DMS153 (cell line): ENCODE results near the gene GSG1L.

Experiments used
- DNase-seq: peaks from one replicate; lab custom pipeline; 2025; lab: John Stamatoyannopoulos, UW

Gene GSG1L

DNA sequence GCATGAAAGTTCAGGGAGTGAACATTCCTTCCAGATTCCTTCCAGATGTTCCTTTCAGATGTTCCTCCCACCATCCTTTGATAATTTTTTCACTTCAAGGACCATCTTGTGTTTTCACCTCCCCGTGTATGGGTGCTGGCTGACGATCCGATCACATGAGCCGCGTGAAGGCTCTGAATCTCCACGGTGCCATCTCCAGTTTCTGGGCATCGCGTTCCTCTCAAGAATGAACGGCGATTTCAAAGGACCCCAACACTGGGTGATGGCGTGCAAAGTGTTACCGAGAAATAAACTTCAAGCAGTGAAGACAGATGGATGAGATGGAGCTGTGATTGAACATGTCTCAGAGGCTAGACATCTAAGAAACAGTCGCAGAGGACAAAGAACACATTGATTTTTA, 245.3 kb downstream of the GSG1L start:
- DNase-seq: no peak

DNA sequence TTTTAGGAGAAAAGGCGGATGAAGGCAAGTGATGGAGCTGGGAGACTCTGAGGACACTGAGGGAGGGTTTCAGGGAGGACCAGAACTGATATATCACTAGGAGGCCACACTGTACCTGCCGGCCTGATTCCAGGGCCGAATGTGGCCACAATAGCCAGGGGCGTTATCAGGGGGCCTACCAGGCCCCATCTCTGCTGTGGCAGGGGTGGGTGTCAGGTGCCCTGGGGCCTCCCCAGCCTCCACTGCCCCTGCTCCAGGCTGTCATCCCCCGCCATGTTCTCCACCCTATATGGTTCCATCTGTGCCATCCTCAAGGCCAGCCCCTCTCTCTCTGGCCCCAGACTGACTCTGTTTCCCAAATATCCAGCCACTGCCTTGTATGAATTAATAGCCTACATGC, 246.5 kb downstream of the GSG1L start:
- DNase-seq: no peak

DNA sequence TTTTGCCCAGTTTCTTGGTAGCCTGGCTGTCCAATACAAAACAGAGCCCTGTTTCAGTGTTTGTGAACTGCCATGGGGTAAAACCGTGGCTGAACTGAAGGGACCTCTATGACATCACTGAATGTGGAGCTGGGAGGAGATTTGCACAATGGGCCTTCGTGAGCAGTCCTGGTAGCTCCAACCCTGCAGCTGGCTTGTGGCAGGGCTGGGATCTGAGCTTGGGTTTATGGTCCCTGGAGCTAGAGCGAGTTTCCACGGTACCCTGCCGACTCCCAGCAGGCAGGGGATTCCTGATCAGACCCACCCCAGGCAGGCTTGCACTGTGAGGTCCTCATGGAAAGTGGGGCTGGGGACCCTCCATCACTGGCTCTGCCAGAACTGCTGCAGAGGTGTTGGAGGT, 247.0 kb downstream of the GSG1L start:
- DNase-seq: no peak

DNA sequence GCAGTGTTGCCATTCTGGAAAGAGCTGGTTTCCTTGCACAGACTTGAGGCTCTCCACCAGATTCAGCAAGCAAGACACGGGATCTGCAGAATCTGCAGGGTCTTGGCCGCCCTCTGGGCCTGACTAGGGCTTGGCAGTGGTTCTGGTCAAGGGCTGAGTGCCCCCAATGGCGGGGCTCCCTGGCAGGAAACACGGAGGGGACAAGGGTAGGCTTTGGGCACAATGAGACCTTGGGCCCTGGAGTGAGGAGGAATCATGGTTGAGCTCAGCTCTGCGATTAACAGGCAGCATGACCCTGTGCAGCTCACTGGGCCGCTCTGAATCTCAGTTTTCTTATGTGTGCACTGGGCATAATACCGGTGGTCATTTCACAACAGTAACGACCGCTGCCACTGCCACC, 249.9 kb downstream of the GSG1L start:
- DNase-seq: no peak

DNA sequence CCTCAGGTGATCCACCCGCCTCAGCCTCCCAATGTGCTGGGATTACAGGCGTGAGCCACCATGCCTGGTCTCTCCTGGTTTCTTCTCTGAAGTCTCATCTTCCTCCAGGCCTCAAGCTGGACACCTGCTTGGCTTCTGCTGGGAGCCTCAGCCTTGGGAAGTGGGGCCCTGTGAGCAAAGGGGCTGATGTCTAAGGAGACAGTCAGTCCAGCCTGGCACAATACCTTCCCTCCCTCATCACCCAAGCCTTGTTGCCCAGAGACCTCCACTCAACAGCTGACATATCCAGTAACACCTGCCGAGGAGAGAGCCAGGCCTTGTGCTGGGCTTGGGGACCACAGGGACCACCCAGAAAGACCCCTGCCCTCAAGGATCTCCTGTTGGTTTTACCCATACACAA, 251.6 kb downstream of the GSG1L start:
- DNase-seq: no peak

DNA sequence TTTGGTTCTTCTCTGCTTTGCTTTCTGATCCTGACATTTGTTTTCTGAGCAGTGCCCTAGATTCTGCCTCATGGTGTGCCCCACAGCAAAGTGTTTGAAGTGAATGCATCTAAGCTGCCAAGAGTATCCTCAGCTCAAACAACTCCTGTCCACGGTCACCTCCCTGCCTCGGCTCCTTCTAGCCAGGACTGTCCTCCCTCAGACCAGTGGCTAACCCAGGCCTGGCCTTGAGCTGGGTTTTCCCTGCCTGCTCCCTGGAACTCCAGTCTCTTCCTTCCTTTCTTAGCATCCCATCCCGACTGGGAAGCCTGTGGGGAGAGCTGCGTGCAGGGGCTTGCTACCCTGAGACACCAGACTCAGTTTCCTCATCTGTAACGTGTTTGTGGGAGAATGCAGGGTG, 256.5 kb downstream of the GSG1L start:
- DNase-seq: no peak

DNA sequence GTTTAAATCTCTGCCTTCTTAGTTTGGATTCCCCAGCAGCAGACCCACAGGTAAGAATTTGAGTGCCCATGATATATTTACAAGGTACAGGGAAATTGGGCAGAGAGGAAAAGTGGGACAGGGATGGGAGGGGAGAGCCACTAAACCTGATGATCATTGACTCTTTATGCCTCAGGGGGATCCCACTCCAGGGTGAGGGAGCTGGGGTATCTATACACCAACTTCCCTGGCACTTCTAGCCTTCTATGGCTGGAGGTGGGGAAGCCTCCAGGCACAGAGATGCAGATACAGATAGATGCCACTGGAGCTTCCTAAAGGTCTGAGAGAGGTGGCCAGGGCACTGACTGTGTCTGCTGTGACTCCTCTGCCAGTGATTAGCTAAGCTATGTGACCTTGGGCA, 257.1 kb downstream of the GSG1L start:
- no peak for DNase-seq

DNA sequence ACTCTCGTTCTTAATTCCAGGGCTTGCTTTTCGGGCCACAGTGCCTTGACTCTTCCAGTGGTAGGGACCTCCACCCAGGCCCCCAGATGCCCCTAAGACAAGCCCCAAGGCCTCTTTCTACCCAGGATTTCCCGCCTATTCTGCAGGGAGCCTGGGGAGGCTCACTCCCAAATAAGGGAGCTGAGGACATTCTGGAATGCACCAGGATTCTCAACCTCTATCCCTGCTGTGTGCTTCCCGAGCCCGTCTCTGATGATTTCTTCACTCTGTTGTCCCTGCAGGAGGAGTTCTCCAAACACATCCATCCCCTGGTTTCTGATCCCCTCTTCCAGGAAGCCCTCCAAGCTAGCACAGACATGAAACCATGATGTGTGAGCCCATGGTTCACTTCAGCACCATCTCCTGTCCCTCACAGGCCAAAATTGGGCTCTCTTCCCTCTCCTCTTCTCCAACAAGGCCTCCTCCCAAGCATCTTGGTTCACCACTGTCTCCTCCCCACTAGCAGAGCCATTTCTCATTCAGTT, 257.6 kb downstream of the GSG1L start:
- DNase-seq: no peak

DNA sequence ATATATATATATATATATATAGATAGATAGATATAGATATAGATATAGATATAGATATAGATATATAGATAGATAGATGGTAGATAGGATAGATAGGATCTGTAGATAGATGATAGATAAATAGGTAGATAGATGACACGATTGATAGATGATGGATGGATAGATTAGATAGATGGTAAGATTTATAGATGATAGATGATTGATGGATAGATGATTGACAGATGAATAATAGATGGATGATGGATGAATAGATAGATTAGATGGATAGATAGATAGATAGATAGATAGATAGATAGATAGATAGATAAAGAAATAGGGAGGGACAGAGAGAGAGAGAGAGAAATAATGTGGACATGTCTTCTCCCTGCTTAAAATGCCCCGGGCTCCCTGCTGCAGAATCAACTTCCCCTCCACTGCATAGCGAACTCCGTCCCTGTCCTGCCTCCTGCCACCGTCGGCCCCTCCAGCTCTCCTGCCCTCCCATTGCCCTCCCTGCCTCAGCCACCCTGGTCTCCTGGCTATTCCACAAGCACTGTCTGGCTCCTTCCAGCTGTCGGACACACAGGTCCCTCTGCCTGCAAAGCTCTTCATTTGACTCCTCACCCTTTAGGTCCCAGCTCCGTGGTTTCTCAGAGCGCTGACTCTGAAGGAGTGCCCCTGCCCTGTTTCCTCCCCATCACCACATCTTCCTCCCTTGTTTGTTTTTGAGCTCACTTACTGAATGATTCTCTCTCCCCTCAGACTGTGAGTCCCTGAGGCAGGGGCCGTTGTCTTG, 259.6 kb downstream of the GSG1L start:
- DNase-seq: no peak

DNA sequence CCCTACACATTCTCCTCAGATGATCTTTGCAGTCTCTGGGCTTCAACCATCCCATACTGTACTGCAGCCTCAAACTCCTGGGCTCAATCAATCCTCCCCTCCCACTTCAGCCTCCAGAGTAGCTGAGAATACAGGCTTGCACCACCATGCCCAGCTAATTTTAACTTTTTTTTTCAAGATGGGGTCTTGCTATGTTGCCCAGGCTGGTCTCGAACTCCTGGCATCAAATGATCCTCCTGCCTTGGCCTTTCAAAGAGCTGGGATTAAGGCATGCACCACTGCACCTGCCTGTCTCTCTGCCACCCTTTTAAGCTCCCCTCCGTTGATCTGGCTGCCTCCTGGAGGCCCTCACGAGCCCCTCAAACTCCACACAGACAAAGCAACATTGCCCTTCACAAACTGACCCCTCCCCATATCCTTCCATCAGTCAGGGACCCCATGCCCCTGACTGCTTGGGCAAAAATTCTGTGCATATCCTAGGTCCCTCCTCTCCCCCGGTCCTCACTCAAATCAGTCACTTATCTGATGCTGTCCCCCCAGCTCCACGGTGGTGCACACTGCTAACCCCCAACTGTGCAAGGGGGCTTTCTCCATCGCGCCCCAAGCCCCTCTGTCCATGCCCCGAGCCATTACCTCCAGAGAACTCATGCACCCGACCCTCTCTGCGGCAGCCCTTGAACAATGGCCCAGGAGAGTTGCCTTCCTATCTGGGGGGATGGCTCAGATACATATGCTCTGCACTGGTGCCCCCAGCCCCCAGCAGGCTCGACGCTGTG, 260.7 kb downstream of the GSG1L start:
- no peak for DNase-seq

DNA sequence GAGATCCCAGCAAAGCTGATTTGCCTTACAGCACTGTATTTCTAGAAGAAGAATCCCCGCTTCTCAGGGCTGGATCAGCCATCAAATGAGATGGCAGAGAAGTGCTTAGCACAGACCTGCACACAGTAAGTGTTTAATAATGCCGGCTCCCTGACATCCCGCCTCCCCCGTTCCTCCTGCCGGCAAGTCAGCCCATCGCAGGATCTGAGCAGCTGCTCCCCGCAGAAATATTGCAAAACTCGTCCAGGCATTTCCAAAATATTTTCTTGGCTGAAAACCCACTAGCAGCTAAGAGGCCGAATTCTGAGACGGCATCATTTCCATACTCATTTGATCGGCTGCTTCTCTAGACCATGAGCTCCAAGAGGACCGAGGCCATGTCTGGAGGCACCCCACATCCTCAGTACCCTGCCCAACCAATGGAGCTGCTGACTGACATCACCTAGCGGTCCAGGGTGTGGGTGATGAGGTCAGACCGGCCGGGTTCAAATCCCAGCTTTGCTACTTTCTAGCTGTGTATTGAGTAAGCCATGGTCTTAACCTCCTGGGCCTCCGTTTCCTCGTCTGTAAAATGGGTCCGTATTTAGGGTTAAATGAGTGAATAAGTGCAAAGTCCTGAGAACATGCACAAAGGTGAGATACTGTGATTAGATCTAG, 262.1 kb downstream of the GSG1L start:
- DNase-seq: no peak

DNA sequence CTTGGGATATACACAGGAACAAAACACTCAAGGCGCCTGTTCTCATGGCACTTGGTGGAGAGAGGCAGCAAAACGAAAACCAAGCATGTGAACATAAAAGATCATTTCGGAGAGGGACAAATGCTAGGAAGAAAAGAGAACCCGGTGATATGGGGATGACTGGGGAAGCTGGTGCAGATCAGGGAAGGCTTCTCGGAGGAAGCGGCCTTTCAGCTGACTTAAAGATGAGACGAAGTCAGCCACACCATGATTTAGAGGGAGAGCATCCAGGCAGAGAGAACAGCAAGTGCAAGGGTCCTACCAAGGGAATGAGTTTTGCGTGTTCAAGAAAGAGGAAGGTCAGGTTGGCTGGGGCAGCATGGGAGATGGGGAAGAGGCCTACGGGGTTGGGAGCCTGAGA, 262.7 kb downstream of the GSG1L start:
- DNase-seq: no peak

DNA sequence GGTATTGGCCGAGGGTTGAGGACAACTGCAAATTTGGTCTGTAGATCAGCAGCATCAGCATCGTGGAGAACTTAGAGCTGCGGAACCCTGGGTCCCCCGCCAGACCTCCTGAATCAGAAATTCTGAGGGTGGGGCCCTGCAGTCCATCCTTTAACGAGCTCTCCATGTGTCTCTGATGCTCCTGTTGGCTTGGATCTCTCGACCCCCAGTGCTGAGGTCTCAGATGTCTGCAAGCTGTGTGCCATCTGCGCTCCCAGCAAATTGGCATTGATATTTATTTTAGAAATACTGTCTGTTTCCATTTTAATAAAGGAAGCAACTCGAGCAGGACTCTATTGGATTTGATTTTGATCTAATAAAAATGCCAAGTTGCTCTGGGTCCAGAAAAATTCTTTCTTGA, 263.6 kb downstream of the GSG1L start:
- DNase-seq: no peak

DNA sequence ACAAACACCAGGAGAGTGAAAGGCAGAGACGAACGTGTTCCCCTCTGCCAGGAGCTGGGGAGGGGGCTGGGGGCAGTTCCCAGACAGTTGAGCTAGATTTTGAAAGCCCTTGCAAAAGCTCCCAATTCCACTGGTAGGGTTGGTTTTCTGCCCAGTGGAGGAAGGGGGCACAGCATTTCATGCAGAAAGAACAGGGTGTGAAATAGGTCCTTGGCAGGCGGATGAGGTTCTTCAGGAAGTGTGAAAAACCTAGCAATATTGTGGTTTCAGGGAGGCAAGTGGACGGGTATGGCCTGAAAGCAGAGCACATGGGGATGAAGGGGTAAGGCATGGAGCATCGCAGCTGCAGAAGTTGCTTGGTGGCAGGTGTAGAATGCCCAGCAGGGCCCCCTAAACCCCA, 265.3 kb downstream of the GSG1L start:
- DNase-seq: no peak

DNA sequence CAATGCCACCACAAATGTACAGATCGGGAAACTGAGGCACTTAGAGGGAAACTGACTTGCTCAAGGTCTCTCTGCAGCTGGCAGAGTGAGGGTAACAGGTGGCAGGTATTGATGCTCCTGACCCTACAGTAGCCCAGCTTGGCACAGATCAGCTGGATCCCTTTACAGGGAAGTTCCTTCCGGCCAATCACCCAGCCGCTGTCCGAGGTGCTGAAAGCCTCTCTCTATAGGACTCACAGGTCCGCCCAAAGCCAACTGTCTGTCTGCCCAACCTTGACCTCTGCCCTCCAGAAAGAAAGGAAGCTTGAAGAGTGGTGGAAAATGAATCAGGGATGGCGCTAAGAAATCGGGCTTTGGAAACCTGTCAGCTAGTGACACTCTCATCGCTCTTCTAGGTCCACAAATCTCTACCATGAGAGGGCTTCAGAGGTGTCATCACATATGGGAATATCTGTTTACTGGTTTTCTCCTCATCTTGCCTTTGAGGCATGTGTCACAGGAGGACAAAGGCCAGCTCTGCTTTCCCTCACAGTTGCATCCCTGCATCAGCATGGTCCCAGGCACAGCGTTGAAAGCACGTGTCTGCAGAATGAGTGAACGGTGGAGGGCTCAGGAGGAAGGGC, 267.4 kb downstream of the GSG1L start:
- DNase-seq: no peak

DNA sequence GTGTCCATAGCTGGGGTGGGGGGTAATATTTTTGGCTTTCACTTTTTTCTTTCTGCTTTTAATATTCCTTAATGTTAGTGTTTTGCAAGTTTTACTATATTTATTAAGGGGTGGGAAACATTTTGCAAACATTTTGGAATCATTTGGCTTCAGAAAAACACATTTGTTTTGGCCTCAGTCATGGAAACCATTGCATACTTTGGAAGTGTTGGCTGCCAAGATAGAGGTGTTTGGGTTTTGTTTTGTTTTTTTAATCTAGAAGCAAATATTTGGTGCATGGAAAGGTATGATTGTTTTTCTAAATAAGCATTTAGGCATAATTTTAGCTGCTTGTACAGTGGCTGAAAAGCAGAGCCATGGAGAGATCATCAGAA, 270.3 kb downstream of the GSG1L start:
- DNase-seq: no peak

DNA sequence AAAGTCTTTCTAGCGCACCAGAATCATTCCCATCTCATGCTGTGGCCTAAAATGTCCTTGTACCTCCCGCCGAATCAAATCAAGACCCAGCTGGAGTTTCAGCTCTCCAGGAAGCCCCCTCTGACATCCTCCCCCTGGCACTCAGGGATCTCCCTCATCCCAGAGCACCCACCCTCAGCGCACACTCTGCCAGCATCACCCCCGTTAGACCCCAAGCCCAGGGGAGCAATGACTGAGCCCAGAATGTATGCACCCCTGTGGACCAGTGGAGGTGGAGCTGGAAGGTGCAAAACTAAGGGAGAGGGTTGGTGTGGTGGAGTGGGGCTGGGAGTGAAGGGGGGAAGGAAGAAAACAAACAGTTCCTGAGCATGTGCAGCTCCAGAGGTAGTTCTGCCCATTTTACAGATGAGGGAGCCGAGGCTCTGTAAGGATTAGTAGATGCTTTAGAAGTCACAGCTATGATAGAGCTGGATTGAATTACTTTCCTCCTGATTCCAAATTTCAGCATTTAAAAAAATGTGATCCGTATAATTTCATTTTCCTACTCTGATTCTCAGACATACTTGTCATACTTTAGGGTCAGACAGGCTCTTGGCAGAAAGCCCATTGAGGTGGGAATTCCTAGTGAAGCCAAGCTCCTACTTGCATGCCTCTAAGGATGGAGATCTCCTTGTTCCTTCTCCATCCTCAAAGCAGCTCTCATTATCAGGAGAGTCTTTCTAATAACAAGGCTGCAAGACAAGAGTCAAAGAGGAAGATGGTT, 270.8 kb downstream of the GSG1L start:
- DNase-seq: no peak

DNA sequence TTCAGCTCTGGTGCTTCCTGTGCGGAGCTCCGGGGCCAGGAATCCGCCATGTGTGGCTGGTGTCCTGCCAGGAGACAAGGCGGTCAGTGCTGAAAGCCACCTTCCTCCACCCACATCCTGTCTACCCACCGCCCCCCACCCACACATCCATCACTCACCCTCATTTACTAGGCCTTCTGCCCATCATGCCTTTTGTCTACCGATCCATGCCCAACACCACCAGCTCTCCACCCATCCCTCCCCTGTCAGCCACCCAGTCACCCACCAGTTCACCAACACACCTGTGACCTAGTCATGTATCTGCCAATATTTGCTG, 272.2 kb downstream of the GSG1L start:
- no peak for DNase-seq

DNA sequence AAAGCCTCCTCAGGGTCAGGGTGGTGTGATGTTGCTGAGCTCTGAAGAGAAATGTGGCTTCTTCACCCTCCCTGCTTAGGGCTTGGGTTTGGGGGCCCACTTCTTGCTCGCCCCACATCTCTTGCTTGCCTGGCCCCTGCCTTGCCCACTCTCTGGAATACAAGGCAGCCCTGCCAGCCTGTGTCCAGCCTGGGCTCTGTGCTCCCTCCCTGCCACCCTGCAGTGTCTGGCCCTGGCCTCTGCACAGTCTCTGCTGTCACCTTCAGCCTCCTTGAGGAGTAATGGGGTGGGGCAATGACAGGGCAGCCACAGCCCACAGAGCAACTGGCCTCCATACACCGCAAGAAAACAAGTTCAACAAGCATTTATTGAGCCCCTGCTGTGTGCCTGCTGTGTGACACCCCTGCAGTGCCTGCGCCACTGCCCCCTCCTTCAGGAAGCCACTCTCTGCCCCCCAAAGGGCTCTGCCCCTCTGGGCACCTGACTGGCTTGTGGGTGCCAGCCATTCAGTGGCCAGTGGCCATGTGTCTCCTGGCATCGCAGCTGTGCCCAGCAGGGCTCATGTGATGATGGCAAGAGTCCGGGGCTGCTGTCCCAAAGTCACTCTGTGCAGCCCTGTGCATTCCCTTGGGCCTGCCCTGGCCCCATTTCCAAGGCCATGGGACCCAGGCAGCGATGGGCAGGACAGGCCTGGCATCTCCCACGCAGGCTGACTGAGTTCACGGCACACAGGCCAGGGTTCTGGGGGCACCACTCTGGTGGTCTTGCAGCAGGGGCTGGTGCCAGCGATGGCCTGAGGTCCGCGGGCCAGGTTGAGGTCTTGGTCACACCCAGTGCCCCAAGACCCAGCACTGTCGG, 272.7 kb downstream of the GSG1L start:
- DNase-seq: no peak

DNA sequence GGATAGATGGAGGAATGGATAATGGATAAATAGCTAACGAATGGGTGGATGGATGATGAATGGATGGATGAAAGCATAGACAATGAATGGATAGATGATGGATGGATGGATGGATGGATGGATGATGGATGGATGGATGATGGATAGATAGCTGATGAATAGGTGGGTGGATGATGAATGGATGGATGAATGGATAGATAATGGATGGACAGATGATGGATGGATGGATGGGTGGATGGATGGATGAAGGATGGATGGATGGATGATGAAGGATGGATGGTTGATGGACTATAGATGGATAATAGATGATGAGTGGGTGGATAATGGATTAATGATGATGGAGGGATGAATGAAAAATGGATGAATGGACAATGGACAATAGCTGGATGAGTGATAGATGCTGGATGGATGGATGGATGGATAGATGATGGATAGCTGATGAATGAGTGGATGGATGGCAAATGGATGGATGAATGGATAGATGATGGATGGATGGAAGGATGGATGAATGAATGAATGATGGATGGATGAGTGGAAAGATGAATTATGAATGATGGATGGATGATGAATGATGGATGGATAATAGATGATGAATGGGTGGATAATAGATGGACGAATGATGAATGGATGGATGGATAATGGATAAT, 273.8 kb downstream of the GSG1L start:
- no peak for DNase-seq
